K562 (cell line): ENCODE measurements around the gene CTSF. TPM values are rescaled to one million over a fixed set of nuclear protein-coding genes. Genes with fewer than 3 reads are reported as not detected.
"Not testable (repeated sequence)": the region's sequence is repeated elsewhere in the genome, so short reads cannot be mapped to it uniquely, and the experiment has no call there.

ENCODE experiments used
- ATAC-seq: fragments of 200-7000 bp; cut with Tn5 transposase; 3 replicates; pipeline ENCODE4 v1.9.1; 2020; ENCODE audit warnings: moderate library complexity
- BruUV-seq: library from RNA; stranded (reverse); fragments of 400-500 nt; replicated peaks from 2 replicates; lab custom pipeline; 2021; lab: Mats Ljungman, UMichigan
- CTCF ChIA-PET: fragments of 300-600 bp; formaldehyde crosslinking; extraction: SDS; loops from one replicate; lab custom pipeline; 2021; ENCODE audit warnings: low intra/inter-chr PET ratio; lab: Yijun Ruan, JAX
- POLR2A ChIA-PET: fragments of 300-600, 350-650 bp; sonication (Branson Sonifier 250); formaldehyde crosslinking; extraction: SDS; loops from one replicate; lab custom pipeline; 2021; ENCODE audit warnings: antibody characterized with exemption, inconsistent platforms; lab: Yijun Ruan, JAX
- DNase-seq, 4 experiments: peaks; one replicate each; pipeline versions ENCODE4 v3.0.0 to v3.0.0-alpha.2; 2011 to 2018; ENCODE audit warnings: low spot score in 3 of 4, mixed read lengths in 3 of 4; ENCODE audit errors: extremely low read depth in 1 of 4
- FAIRE-seq: peaks from 2 replicates; lab custom pipeline; 2011; peaks lifted over from hg19 to GRCh38; lab: Jason Lieb, UNC
- H2AFZ ChIP-seq: 2 replicates; pipeline ENCODE4 v1.6.0; 2011; ENCODE audit warnings: low read depth, low read length, control low read depth, inconsistent platforms
- H3K27ac ChIP-seq: fragments of 200-600 bp; 3 replicates; pipeline ENCODE4 v1.8.0; 2011; ENCODE audit warnings: low read depth, mild to moderate bottlenecking, control low read depth, inconsistent platforms, low read length, moderate library complexity, mixed read lengths; ENCODE audit errors: extremely low read depth
- H3K27me3 ChIP-seq, 2 experiments: fragments of 300-600 bp in 1 of 2; 2 replicates in 1 of 2; 3 replicates in 1 of 2; pipeline versions ENCODE4 v1.6.0 to v1.8.0; 2011; ENCODE audit warnings: inconsistent platforms in 2 of 2, low read length in 2 of 2, mild to moderate bottlenecking in 1 of 2, mixed read lengths in 1 of 2, moderate library complexity in 1 of 2; ENCODE audit not compliant: control insufficient read depth in 2 of 2, insufficient read depth in 2 of 2
- H3K36me3 ChIP-seq: fragments of 300-600 bp; 3 replicates; pipeline ENCODE4 v1.8.0; 2011; ENCODE audit warnings: mild to moderate bottlenecking, low read length, inconsistent platforms; ENCODE audit not compliant: control insufficient read depth, insufficient read depth
- H3K4me1 ChIP-seq, 2 experiments: fragments of 200-600 bp in 1 of 2; replicated peaks in 1 of 2; 2 replicates in 1 of 2; 3 replicates in 1 of 2; pipeline versions ENCODE4 v1.5.1 to v1.8.0; 2011; ENCODE audit warnings: inconsistent platforms in 2 of 2, low read length in 2 of 2, mild to moderate bottlenecking in 1 of 2, mixed read lengths in 1 of 2, moderate library complexity in 1 of 2; ENCODE audit not compliant: control insufficient read depth in 2 of 2, insufficient read depth in 2 of 2
- H3K4me2 ChIP-seq: 2 replicates; pipeline ENCODE4 v1.6.1; 2011; ENCODE audit warnings: low read length, control low read depth, inconsistent platforms, mixed read lengths; ENCODE audit not compliant: insufficient read depth
- H3K4me3 ChIP-seq: fragments of 200-600 bp; sonication (generic), shearing (Covaris generic); 2 replicates; pipeline ENCODE4 v1.5.1; 2016; ENCODE audit warnings: control low read depth, inconsistent platforms
- H3K79me2 ChIP-seq: fragments of 200-600 bp; 3 replicates; pipeline ENCODE4 v1.8.0; 2011; ENCODE audit warnings: low read length, inconsistent platforms; ENCODE audit not compliant: control insufficient read depth, insufficient read depth
- H3K9ac ChIP-seq, 2 experiments: 2 replicates each; pipeline versions ENCODE4 v1.6.0 to v1.6.1; 2011; ENCODE audit warnings: low read depth in 2 of 2, low read length in 2 of 2, control low read depth in 1 of 2, inconsistent platforms in 1 of 2, mild to moderate bottlenecking in 1 of 2, mixed read lengths in 1 of 2; ENCODE audit not compliant: insufficient read depth in 1 of 2
- H3K9me1 ChIP-seq: one replicate; pipeline ENCODE4 v1.6.0; 2011; ENCODE audit warnings: inconsistent platforms, mild to moderate bottlenecking, low read length, moderate library complexity; ENCODE audit not compliant: control insufficient read depth, insufficient read depth
- H3K9me3 ChIP-seq: replicated peaks from 2 replicates; pipeline ENCODE4 v1.5.1; 2011; ENCODE audit warnings: low read depth, low read length, inconsistent platforms; ENCODE audit not compliant: control insufficient read depth, insufficient read depth
- H4K20me1 ChIP-seq: replicated peaks from 2 replicates; pipeline ENCODE4 v1.6.1; 2011; ENCODE audit warnings: low read length, inconsistent platforms, mixed read lengths; ENCODE audit not compliant: control insufficient read depth, insufficient read depth
- NFE2 ChIP-seq: IDR thresholded peaks from 2 replicates; pipeline ENCODE4 v1.6.1; 2014; ENCODE audit warnings: antibody characterized with exemption, low read depth
- SIX5 ChIP-seq, 2 experiments: IDR thresholded peaks; 2 replicates each; pipeline ENCODE4 v1.6.1; 2011; ENCODE audit warnings: low read length in 2 of 2, borderline replicate concordance in 1 of 2, low read depth in 1 of 2, mild to moderate bottlenecking in 1 of 2, moderate library complexity in 1 of 2; ENCODE audit not compliant: insufficient read depth in 1 of 2
- SMAD3 ChIP-seq: fragments of 450-650 bp; formaldehyde crosslinking; conservative IDR thresholded peaks from 2 replicates; pipeline ENCODE4 v1.4.0; 2020; ENCODE audit warnings: mild to moderate bottlenecking
- ZNF511 ChIP-seq: sonication (generic); formaldehyde crosslinking; IDR thresholded peaks from 2 replicates; pipeline ENCODE4 v1.8.0; 2022; ENCODE audit warnings: mild to moderate bottlenecking, missing genetic modification reagents
- ZNF740 ChIP-seq, 3 experiments: fragments of 200-800 bp in 1 of 3; sonication (Bioruptor generic) in 1 of 3; sonication (generic) in 1 of 3; formaldehyde crosslinking in 1 of 3; IDR thresholded peaks; 2 replicates each; pipeline versions ENCODE4 v1.6.1 to v1.8.0; 2016 to 2022; ENCODE audit warnings: mild to moderate bottlenecking in 2 of 3, missing compliant biosample characterization in 2 of 3, missing genetic modification characterization in 2 of 3, missing genetic modification reagents in 1 of 3
- WGBS: fragments of 100-300 bp; shearing (Covaris generic); methylation state at CpG from one replicate; pipeline ENCODE4 v1.1.6; 2016; ENCODE audit warnings: low coverage, mixed read lengths; ENCODE audit not compliant: insufficient coverage; ENCODE audit errors: missing lambda C conversion rate; 5-methylcytosine and 5-hydroxymethylcytosine counted together
- in situ Hi-C: fragments of 300-500 bp; cut with MboI; formaldehyde crosslinking; loops from 4 replicates; pipeline ENCODE4 v1.15.0; 2018; ENCODE audit warnings: inconsistent platforms, mixed read lengths
- intact Hi-C: fragments of 100-400 bp; cut with micrococcal nuclease; formaldehyde crosslinking; loops from 2 replicates; pipeline ENCODE4 v1.14.2; 2022
- polyA plus RNA-seq, 8 experiments: library from polyadenylated mRNA; depleted of rRNA in 4 of 8; stranded (reverse) in 5 of 8; unstranded in 3 of 8; fragments of >200 nt; fragmentation: Nextera tagmentation in 2 of 8; fragmentation: Illumina TruSeq in 1 of 8; extraction: Ambion mirVana in 2 of 8; extraction: Trizol in 1 of 8; gene quantifications; 2 replicates each; pipeline versions ENCODE4 v1.2.1 to v1.2.3, GENCODE V29; 2011 to 2014; ENCODE audit warnings: inconsistent platforms in 1 of 8, missing spikeins in 1 of 8
- total RNA-seq, 7 experiments: library from RNA; depleted of rRNA in 6 of 7; stranded (reverse); fragments of >200 nt in 6 of 7; fragmentation: Illumina TruSeq in 2 of 7; extraction: Trizol in 2 of 7; gene quantifications; 2 replicates each; pipeline versions ENCODE4 v1.2.1 to v1.2.3, GENCODE V29; 2011 to 2021; ENCODE audit warnings: low replicate concordance in 1 of 7
- TF ChIP-seq, protein P1 (sequence below): sonication (generic); formaldehyde crosslinking; IDR thresholded peaks from 2 replicates; pipeline ENCODE4 v1.8.1; 2023; ENCODE audit warnings: mild to moderate bottlenecking, missing genetic modification reagents

Gene CTSF
- total and polyA plus RNA-seq, 9 of the 15 experiments (the other 6 are each of a cell fraction or from before 2014, with no cell fraction given) = 0.41 to 10.5 (median 3.8) TPM

DNA sequence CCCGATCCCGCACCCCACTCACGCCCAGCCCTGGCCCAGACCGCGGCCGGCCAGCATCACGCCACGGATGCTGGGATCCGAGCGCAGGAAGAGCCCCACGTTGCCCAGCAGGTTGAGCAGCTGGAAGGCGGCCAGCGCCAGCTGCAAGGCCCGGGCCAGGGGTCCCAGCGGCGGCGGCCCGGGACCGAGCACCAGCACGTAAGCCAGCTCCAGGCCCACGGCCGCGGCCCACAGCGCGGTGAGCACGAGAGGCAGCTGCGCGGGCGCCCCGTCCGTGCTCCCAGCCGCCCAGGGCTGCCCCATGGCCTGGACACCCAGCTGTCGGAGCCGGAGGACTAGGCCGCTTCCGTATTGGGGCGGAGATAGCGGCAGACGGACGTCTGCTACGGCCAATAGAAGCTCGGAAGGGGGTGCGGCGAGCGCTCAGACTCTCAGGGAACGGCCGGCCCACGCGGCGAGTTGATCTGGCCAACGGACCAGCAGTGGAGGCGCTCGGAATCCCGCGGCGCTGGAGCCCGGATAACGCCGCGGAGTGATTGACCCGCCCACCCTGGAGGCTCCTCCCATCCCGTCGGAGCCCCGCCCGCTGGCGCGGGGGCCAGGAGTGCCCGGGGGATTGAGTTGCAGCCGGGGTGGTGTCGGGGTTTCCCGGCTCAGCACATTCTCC is 22.6 kb downstream of the CTSF start, which contains the start of gene ZDHHC24 (continued):
- TF ChIP-seq, protein P1, sequence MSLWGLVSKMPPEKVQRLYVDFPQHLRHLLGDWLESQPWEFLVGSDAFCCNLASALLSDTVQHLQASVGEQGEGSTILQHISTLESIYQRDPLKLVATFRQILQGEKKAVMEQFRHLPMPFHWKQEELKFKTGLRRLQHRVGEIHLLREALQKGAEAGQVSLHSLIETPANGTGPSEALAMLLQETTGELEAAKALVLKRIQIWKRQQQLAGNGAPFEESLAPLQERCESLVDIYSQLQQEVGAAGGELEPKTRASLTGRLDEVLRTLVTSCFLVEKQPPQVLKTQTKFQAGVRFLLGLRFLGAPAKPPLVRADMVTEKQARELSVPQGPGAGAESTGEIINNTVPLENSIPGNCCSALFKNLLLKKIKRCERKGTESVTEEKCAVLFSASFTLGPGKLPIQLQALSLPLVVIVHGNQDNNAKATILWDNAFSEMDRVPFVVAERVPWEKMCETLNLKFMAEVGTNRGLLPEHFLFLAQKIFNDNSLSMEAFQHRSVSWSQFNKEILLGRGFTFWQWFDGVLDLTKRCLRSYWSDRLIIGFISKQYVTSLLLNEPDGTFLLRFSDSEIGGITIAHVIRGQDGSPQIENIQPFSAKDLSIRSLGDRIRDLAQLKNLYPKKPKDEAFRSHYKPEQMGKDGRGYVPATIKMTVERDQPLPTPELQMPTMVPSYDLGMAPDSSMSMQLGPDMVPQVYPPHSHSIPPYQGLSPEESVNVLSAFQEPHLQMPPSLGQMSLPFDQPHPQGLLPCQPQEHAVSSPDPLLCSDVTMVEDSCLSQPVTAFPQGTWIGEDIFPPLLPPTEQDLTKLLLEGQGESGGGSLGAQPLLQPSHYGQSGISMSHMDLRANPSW = peak; percentile 35; the same call in 1 of the 2 replicates
- TF ChIP-seq SMAD3 (CRISPR knock-in tag) (no peak), SIX5 (IDR thresholded peaks at IDR 0.05; ENCODE audit: borderline replicate concordance in 1 of 2, insufficient read depth in 1 of 2, low read depth in 1 of 2, low read length in 2 of 2) (no peak), NFE2 (no peak), ZNF511 (CRISPR knock-in tag) (peak; percentile 86), ZNF740 (CRISPR knock-in tag; IDR thresholded peaks at IDR 0.05) (peak; percentile 86), ZNF740 (tag; IDR thresholded peaks at IDR 0.05) (no peak)

- Histone ChIP-seq H2AFZ (0 out of 2 replicates have a peak overlapping the region, but pooled peaks have one; percentile 81), H3K4me2 (peak overlapping the region; percentile 75), H3K4me1 (peaks cover 0 to 38% of the 10 kb centered on the region in 2 experiments; a peak in 4 of 5 replicates), H3K4me3 (peak overlapping the region; percentile 94), H3K9ac (peak overlapping the region; percentile 75 to 81; a peak in 3 of 4 replicates)
- POLR2A ChIA-PET = interaction anchor here (0.7 to 1.8 kb wide), 4 partner anchors 72 to 133 kb away, joined by 3 to 7 read pairs (median 4); partner anchors contain the start of gene RBM4B
- H4K20me1 ChIP-seq, DNase-seq, H3K27me3 ChIP-seq, H3K36me3 ChIP-seq, H3K9me1 ChIP-seq, H3K9me3 ChIP-seq, H3K27ac ChIP-seq, in situ Hi-C loops, intact Hi-C loops, FAIRE-seq, CTCF ChIA-PET, ATAC-seq, H3K79me2 ChIP-seq: not testable (repeated sequence)
- WGBS = 37% methylated on average over 14 of the region's 14 CpGs
- TSS peak; percentile 85 for BruUV-seq
Observed at GRCh38 chr11:66544952-66545351, 23.5 kb downstream of the CTSF start.
